IMR-90 (cell line): Measurements from ENCODE around the gene PIGU. TPM values are rescaled to one million over a fixed set of nuclear protein-coding genes. Genes with fewer than 3 reads are reported as not detected.
"Not testable (repeated sequence)": the region's sequence is repeated elsewhere in the genome, so short reads cannot be mapped to it uniquely, and the experiment has no call there.

ENCODE experiments used
- ATAC-seq: fragments of 200-7000 bp; cut with Tn5 transposase; 2 replicates; pipeline ENCODE4 v1.9.1; 2020; ENCODE audit warnings: low read depth, mild to moderate bottlenecking, moderate library complexity
- BruUV-seq: library from RNA; stranded (reverse); fragments of 400-500 nt; replicated peaks from 2 replicates; lab custom pipeline; 2021; lab: Mats Ljungman, UMichigan
- CTCF ChIA-PET: fragments of 300-600 bp; formaldehyde crosslinking; extraction: SDS; loops from one replicate; lab custom pipeline; 2021; ENCODE audit warnings: antibody characterized with exemption; lab: Yijun Ruan, JAX
- POLR2A ChIA-PET: fragments of 300-600 bp; sonication (Branson Sonifier 250); formaldehyde crosslinking; loops from one replicate; lab custom pipeline; 2022; ENCODE audit warnings: antibody characterized with exemption; ENCODE audit not compliant: unreplicated experiment; lab: Charles Lee
- DNase-seq: peaks from one replicate; pipeline ENCODE4 v3.0.0; 2013
- H2AFZ ChIP-seq: replicated peaks from 2 replicates; pipeline ENCODE3; 2013; ENCODE audit warnings: low read length, mild to moderate bottlenecking; ENCODE audit not compliant: poor library complexity
- H2AK5ac ChIP-seq: 2 replicates; pipeline ENCODE4 v1.6.1; 2013; ENCODE audit warnings: low read depth, low read length, inconsistent platforms
- H2AK9ac ChIP-seq: replicated peaks from 2 replicates; pipeline ENCODE3; 2013; ENCODE audit warnings: mild to moderate bottlenecking, low read depth, low read length, moderate library complexity; ENCODE audit not compliant: poor library complexity
- H2BK120ac ChIP-seq: 2 replicates; pipeline ENCODE4 v1.6.1; 2013; ENCODE audit warnings: low read depth, low read length, inconsistent platforms
- H2BK15ac ChIP-seq: 3 replicates; pipeline ENCODE4 v1.6.1; 2013; ENCODE audit warnings: low read depth, low read length, inconsistent platforms
- H2BK20ac ChIP-seq: 2 replicates; pipeline ENCODE4 v1.6.1; 2013; ENCODE audit warnings: low read depth, mild to moderate bottlenecking, inconsistent platforms, low read length, moderate library complexity
- H2BK5ac ChIP-seq: 2 replicates; pipeline ENCODE4 v1.6.1; 2013; ENCODE audit warnings: mild to moderate bottlenecking, low read depth, low read length, inconsistent platforms; ENCODE audit not compliant: poor library complexity, severe bottlenecking
- H3K14ac ChIP-seq: replicated peaks from 2 replicates; pipeline ENCODE4 v1.6.1; 2013; ENCODE audit warnings: low read depth, low read length, inconsistent platforms
- H3K18ac ChIP-seq: 2 replicates; pipeline ENCODE4 v1.6.1; 2013; ENCODE audit warnings: low read depth, low read length, control low read depth
- H3K23ac ChIP-seq: 2 replicates; pipeline ENCODE4 v1.6.1; 2013; ENCODE audit warnings: low read depth, low read length, inconsistent platforms
- H3K27ac ChIP-seq: 2 replicates; pipeline ENCODE4 v1.5.1; 2013; ENCODE audit warnings: mild to moderate bottlenecking, control low read depth, low read length; ENCODE audit not compliant: insufficient read depth
- H3K27me3 ChIP-seq: 2 replicates; pipeline ENCODE4 v1.6.1; 2013; ENCODE audit warnings: low read length; ENCODE audit not compliant: control insufficient read depth, insufficient read depth
- H3K36me3 ChIP-seq: 2 replicates; pipeline ENCODE4 v1.6.1; 2013; ENCODE audit warnings: low read length, mixed read lengths; ENCODE audit not compliant: control insufficient read depth, insufficient read depth
- H3K4ac ChIP-seq: 2 replicates; pipeline ENCODE4 v1.6.1; 2013; ENCODE audit warnings: low read depth, low read length, inconsistent platforms
- H3K4me1 ChIP-seq: 2 replicates; pipeline ENCODE4 v1.6.1; 2013; ENCODE audit warnings: low read length, mixed read lengths; ENCODE audit not compliant: control insufficient read depth, insufficient read depth
- H3K4me2 ChIP-seq: 2 replicates; pipeline ENCODE4 v1.6.1; 2013; ENCODE audit warnings: low read depth, mild to moderate bottlenecking, control low read depth, low read length, moderate library complexity
- H3K4me3 ChIP-seq: 2 replicates; pipeline ENCODE4 v1.5.1; 2013; ENCODE audit warnings: low read depth, mild to moderate bottlenecking, control low read depth, low read length, moderate library complexity; ENCODE audit not compliant: insufficient read depth
- H3K56ac ChIP-seq: 2 replicates; pipeline ENCODE4 v1.6.1; 2013; ENCODE audit warnings: low read length, inconsistent platforms; ENCODE audit not compliant: insufficient read depth; ENCODE audit errors: extremely low read depth
- H3K79me1 ChIP-seq, 2 experiments: 2 replicates each; pipeline ENCODE4 v1.6.1; 2013; ENCODE audit warnings: low read length in 2 of 2, inconsistent platforms in 1 of 2, low read depth in 1 of 2
- H3K9ac ChIP-seq: 2 replicates; pipeline ENCODE4 v1.6.1; 2013; ENCODE audit warnings: low read depth, low read length, control low read depth
- H3K9me1 ChIP-seq: 2 replicates; pipeline ENCODE4 v1.6.1; 2013; ENCODE audit warnings: low read length, inconsistent platforms; ENCODE audit not compliant: insufficient read depth
- H3K9me3 ChIP-seq: 2 replicates; pipeline ENCODE4 v1.6.1; 2013; ENCODE audit warnings: low read length; ENCODE audit not compliant: control insufficient read depth, insufficient read depth
- H4K20me1 ChIP-seq: 2 replicates; pipeline ENCODE4 v1.6.1; 2013; ENCODE audit warnings: low read length, inconsistent platforms; ENCODE audit not compliant: insufficient read depth
- H4K5ac ChIP-seq: 2 replicates; pipeline ENCODE4 v1.6.1; 2013; ENCODE audit warnings: mild to moderate bottlenecking, low read depth, low read length, control low read depth
- H4K8ac ChIP-seq, 2 experiments: 2 replicates each; pipeline ENCODE4 v1.6.1; 2013; ENCODE audit warnings: low read depth in 2 of 2, low read length in 2 of 2, control low read depth in 1 of 2, inconsistent platforms in 1 of 2
- H4K91ac ChIP-seq: 2 replicates; pipeline ENCODE4 v1.6.1; 2013; ENCODE audit warnings: low read depth, low read length, inconsistent platforms; ENCODE audit not compliant: insufficient read depth
- WGBS, 2 experiments: methylation state at CpG; one replicate each; pipeline versions ENCODE4 v1.1.5 to v1.1.7; 2013; ENCODE audit warnings: missing lambda C conversion rate in 2 of 2; ENCODE audit not compliant: insufficient read length in 1 of 2; ENCODE audit errors: extremely low coverage in 2 of 2; 5-methylcytosine and 5-hydroxymethylcytosine counted together
- dilution Hi-C: fragments of 300-500 bp; cut with HindIII; formaldehyde crosslinking; loops from one replicate; pipeline ENCODE4 v1.14.3; 2018; ENCODE audit warnings: low sequenced_read_pairs; ENCODE audit not compliant: unreplicated experiment
- in situ Hi-C: fragments of 300-500 bp; cut with MboI; formaldehyde crosslinking; loops from 3 replicates; pipeline ENCODE4 v1.14.3; 2019; ENCODE audit warnings: low sequenced_read_pairs, inconsistent platforms, mixed read lengths
- intact Hi-C: fragments of 100-400 bp; cut with micrococcal nuclease; formaldehyde crosslinking; loops from 2 replicates; pipeline ENCODE4 v1.10.0; 2022
- polyA plus RNA-seq, 3 experiments: library from polyadenylated mRNA; depleted of rRNA; stranded (reverse); fragments of >200 nt; gene quantifications; 2 replicates each; pipeline ENCODE4 v1.2.3, GENCODE V29; 2012; ENCODE audit warnings: low replicate concordance in 1 of 3
- total RNA-seq: library from RNA; depleted of rRNA; stranded (reverse); fragments of >200 nt; gene quantifications from 2 replicates; pipeline ENCODE4 v1.2.3, GENCODE V29; 2012

PIGU gene
- total and polyA plus RNA-seq, 2 of the 4 experiments (the other 2 are of a cell fraction): 11.1 to 31.1 TPM

DNA sequence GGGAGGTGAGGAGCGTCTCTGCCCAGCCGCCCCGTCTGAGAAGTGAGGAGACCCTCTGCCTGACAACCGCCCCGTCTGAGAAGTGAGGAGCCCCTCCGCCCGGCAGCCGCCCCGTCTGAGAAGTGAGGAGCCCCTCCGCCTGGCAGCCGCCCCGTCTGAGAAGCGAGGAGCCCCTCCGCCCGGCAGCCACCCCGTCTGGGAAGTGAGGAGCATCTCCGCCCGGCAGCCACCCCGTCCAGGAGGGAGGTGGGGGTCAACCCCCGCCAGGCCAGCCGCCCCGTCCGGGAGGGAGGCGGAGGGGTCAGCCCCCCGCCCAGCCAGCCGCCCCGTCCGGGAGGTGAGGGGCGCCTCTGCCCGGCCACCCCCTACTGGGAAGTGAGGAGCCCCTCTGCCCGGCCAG lies 18.2 kb downstream of the PIGU start:
- H2AK5ac ChIP-seq, H3K27ac ChIP-seq, H4K5ac ChIP-seq, intact Hi-C loops, H2BK20ac ChIP-seq, H3K4me2 ChIP-seq, ATAC-seq, CTCF ChIA-PET, H3K18ac ChIP-seq, DNase-seq, H3K36me3 ChIP-seq, H3K9me3 ChIP-seq, POLR2A ChIA-PET, H2BK120ac ChIP-seq, H2BK5ac ChIP-seq, H3K14ac ChIP-seq, H3K9me1 ChIP-seq, H4K8ac ChIP-seq, H4K91ac ChIP-seq, H3K23ac ChIP-seq, H3K9ac ChIP-seq, in situ Hi-C loops, H3K56ac ChIP-seq, H2AFZ ChIP-seq, H3K4ac ChIP-seq, H3K79me1 ChIP-seq, H3K4me3 ChIP-seq, H2AK9ac ChIP-seq, H2BK15ac ChIP-seq, H3K27me3 ChIP-seq, dilution Hi-C loops, BruUV-seq, H3K4me1 ChIP-seq: not testable (repeated sequence)
- 100% methylated on average over 4 of the region's 31 CpGs; no CpG with 5 or more reads in 1 of the 2 experiments for whole genome bisulfite sequencing, 2 experiments
- peaks cover 11% of the 10 kb centered on the region; the same call in 1 of the 2 replicates for H4K20me1 ChIP-seq
